ENCODE measurements around the gene ITIH5. TPM values are rescaled to one million over a fixed set of nuclear protein-coding genes. Genes with fewer than 3 reads are reported as not detected.

Gene ITIH5
- total RNA-seq, 2 experiments from 2014 or later, result not detected

GRCh38 chr10:7565871-7566270, 100.9 kb downstream of the ITIH5 start:
- H3K4me1 ChIP-seq (ENCODE audit: insufficient read depth, low read length), result no peaks in the 10 kb centered on the region
- ChIA-PET POLR2A (no interaction called here), CTCF (no interaction called here)
- H3K27ac ChIP-seq (ENCODE audit: low read depth in 1 of 2, low read length in 2 of 2), result no peak overlapping the region
- H3K27me3 ChIP-seq (ENCODE audit: control insufficient read depth in 1 of 2, insufficient read depth in 2 of 2, low read length in 2 of 2), result no peaks in the 10 kb centered on the region
- H3K4me3 Mint-ChIP-seq, result no peak overlapping the region
- H3K27ac Mint-ChIP-seq, result no peak overlapping the region
- H3K36me3 Mint-ChIP-seq (ENCODE audit: low read depth), result no peaks in the 10 kb centered on the region
- no peaks in the 10 kb centered on the region for H3K36me3 ChIP-seq (ENCODE audit: insufficient read depth, low read length)
- ATAC-seq (ENCODE audit: poor library complexity), result no peak
- H3K27me3 Mint-ChIP-seq, result no peaks in the 10 kb centered on the region
- TF ChIP-seq CTCF (IDR thresholded peaks at IDR 0.05), result no peak
- no peaks in the 10 kb centered on the region for H3K9me3 ChIP-seq (ENCODE audit: control insufficient read depth in 1 of 2, insufficient read depth in 1 of 2, low read length in 2 of 2)
- no peaks in the 10 kb centered on the region for H3K4me1 Mint-ChIP-seq (ENCODE audit: low read depth)
- H3K9me3 Mint-ChIP-seq, result no peaks in the 10 kb centered on the region
- intact Hi-C loops (cut with DNase I, micrococcal nuclease), result no loop called here
- DNase-seq, result no peak
- no peak overlapping the region for H3K4me3 ChIP-seq (ENCODE audit: low read length)

- Mint-ChIP-seq H3K9me3 (no peaks in the 10 kb centered on the region), H3K27me3 (peaks cover 7% of the 10 kb centered on the region), H3K36me3 (ENCODE audit: low read depth) (no peaks in the 10 kb centered on the region), H3K27ac (no peak overlapping the region), H3K4me1 (ENCODE audit: low read depth) (no peaks in the 10 kb centered on the region), H3K4me3 (no peak overlapping the region)
- H3K27ac ChIP-seq (ENCODE audit: low read depth in 1 of 2, low read length in 2 of 2), result no peak overlapping the region
- H3K27me3 ChIP-seq (ENCODE audit: control insufficient read depth in 1 of 2, insufficient read depth in 2 of 2, low read length in 2 of 2), result no peaks in the 10 kb centered on the region
- no peaks in the 10 kb centered on the region for H3K9me3 ChIP-seq (ENCODE audit: control insufficient read depth in 1 of 2, insufficient read depth in 1 of 2, low read length in 2 of 2)
- ATAC-seq (ENCODE audit: poor library complexity), result no peak
- intact Hi-C loops (cut with DNase I, micrococcal nuclease), result no loop called here
- no peaks in the 10 kb centered on the region for H3K4me1 ChIP-seq (ENCODE audit: insufficient read depth, low read length)
- TF ChIP-seq CTCF (IDR thresholded peaks at IDR 0.05), result no peak
- H3K36me3 ChIP-seq (ENCODE audit: insufficient read depth, low read length), result no peaks in the 10 kb centered on the region
- ChIA-PET CTCF (no interaction called here), POLR2A (no interaction called here)
- H3K4me3 ChIP-seq (ENCODE audit: low read length), result no peak overlapping the region
- DNase-seq, result no peak
Measured at GRCh38 chr10:7563770-7564169, 103.0 kb downstream of the ITIH5 start.

GRCh38 chr10:7563368-7563767, 103.4 kb downstream of the ITIH5 start:
- ChIA-PET CTCF (no interaction called here), POLR2A (no interaction called here)
- H3K36me3 Mint-ChIP-seq (ENCODE audit: low read depth), result no peaks in the 10 kb centered on the region
- no peaks in the 10 kb centered on the region for H3K9me3 Mint-ChIP-seq
- ATAC-seq (ENCODE audit: poor library complexity) (no peak), DNase-seq (no peak)
- no peak for TF ChIP-seq CTCF (IDR thresholded peaks at IDR 0.05)
- peaks cover 7% of the 10 kb centered on the region for H3K27me3 Mint-ChIP-seq
- no peaks in the 10 kb centered on the region for H3K4me1 Mint-ChIP-seq (ENCODE audit: low read depth)
- H3K36me3 ChIP-seq (ENCODE audit: insufficient read depth, low read length), result no peaks in the 10 kb centered on the region
- intact Hi-C loops (cut with DNase I, micrococcal nuclease), result no loop called here
- H3K4me3 Mint-ChIP-seq, result no peak overlapping the region
- no peaks in the 10 kb centered on the region for H3K4me1 ChIP-seq (ENCODE audit: insufficient read depth, low read length)
- H3K4me3 ChIP-seq (ENCODE audit: low read length), result no peak overlapping the region
- H3K9me3 ChIP-seq (ENCODE audit: control insufficient read depth in 1 of 2, insufficient read depth in 1 of 2, low read length in 2 of 2), result no peaks in the 10 kb centered on the region
- no peaks in the 10 kb centered on the region for H3K27me3 ChIP-seq (ENCODE audit: control insufficient read depth in 1 of 2, insufficient read depth in 2 of 2, low read length in 2 of 2)
- H3K27ac ChIP-seq (ENCODE audit: low read depth in 1 of 2, low read length in 2 of 2), result no peak overlapping the region
- H3K27ac Mint-ChIP-seq, result no peak overlapping the region

All from CD4-positive, alpha-beta T cell (primary cell).